Mucosa of stomach (tissue), 1 donor: ENCODE data around the gene PCED1B.

Experiments
- H3K27me3 ChIP-seq: one replicate; pipeline ENCODE4 v1.7.0; 2013; ENCODE audit warnings: mild to moderate bottlenecking, low read length; ENCODE audit not compliant: control insufficient read depth, insufficient read depth
- H3K36me3 ChIP-seq: one replicate; pipeline ENCODE4 v1.7.0; 2013; ENCODE audit warnings: low read length; ENCODE audit not compliant: control insufficient read depth, insufficient read depth
- H3K4me1 ChIP-seq: one replicate; pipeline ENCODE4 v1.7.0; 2013; ENCODE audit warnings: mild to moderate bottlenecking, low read length; ENCODE audit not compliant: control insufficient read depth, insufficient read depth
- H3K4me3 ChIP-seq: one replicate; pipeline ENCODE4 v1.7.0; 2013; ENCODE audit warnings: low read length
- H3K9ac ChIP-seq: one replicate; pipeline ENCODE4 v1.7.0; 2013; ENCODE audit warnings: mild to moderate bottlenecking, low read length, moderate library complexity
- H3K9me3 ChIP-seq: one replicate; pipeline ENCODE4 v1.7.0; 2013; ENCODE audit warnings: mild to moderate bottlenecking, low read length, moderate library complexity; ENCODE audit not compliant: control insufficient read depth
- donor health status: Pancreatic carcinoma.

Gene PCED1B

DNA sequence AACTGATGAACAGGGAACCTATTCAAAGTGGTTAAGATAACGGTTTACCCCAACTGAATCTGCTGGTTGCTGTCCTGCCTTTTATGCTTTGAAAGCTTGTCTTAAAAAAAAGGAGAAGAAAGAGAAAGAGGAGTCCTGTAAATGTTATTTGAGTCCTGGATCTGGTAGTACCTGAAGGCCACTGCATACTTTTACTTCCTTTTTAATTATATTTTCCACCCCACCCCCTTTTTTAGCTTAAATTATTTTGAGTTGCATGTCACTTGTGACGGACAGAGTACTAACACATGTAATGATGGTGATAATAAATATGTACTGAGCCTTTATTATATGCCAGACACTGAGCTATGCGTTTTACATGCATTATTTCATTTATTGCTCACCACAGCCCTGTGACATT is 2.9 kb downstream of the PCED1B start:
- H3K27me3 ChIP-seq = peaks cover 15% of the 10 kb centered on the region
- H3K9me3 ChIP-seq = no peaks in the 10 kb centered on the region
- peaks cover 15% of the 10 kb centered on the region for H3K4me1 ChIP-seq
- H3K9ac ChIP-seq = no peak overlapping the region
- no peaks in the 10 kb centered on the region for H3K36me3 ChIP-seq
- no peak overlapping the region for H3K4me3 ChIP-seq

DNA sequence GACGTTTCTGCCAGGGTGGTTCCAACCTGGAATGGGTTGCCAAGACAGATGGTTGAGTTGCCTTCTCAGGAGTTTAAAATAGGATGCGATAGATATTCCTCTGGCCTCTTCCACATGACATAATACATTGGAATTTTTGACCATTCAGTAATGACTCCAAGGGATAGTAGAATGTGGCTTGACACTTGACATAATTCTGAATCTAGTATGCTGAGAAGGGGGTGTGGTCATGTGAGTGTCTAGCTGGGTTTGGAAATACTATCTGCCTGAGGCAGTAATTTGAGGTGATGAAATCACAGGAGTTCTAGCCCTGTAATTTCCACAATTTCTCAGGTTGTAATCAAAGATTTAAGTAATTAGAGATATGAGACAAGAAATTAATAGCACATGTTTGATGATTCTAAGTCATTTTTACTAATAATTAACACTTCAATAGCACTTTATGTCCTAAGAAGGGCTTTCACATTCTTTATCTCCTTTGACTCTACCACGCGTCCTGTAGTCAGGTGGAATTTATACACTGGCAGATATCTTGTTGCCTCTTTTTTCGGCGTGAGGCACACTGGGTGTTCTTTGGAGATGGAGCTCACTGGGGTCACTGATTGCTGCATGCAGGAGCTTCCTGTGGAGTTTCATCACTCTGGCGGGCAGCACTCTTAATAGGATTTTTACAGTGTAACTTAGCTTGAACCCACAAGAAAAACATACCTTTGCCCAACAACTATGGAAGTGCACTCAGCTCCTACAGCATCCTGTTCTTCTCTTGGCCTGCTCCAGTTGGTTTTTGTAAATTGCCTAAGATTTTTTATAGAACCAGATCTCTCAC is 3.6 kb downstream of the PCED1B start:
- Histone ChIP-seq H3K36me3 (no peaks in the 10 kb centered on the region), H3K27me3 (peaks cover 14% of the 10 kb centered on the region), H3K9me3 (no peaks in the 10 kb centered on the region), H3K4me1 (peaks cover 18% of the 10 kb centered on the region), H3K4me3 (no peak overlapping the region), H3K9ac (no peak overlapping the region)

DNA sequence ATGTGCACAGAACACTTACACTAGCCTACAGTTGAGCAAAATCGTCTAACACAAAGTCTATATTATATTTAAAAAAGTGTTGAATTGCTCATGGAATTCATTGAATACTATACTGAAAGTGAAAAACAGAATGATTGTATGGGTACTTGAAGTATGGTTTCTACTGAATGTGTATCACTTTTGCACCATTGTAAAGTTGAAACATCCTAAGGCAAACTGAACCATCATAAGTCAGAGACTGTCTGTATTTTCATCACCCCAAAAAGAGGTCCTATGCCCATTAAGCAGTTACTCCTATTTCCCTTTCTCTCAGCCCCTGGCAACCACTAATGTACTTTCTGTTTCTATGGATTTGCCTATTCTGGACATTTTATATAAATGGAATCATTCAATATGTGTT is 4.8 kb downstream of the PCED1B start:
- Histone ChIP-seq H3K9ac (no peak overlapping the region), H3K36me3 (no peaks in the 10 kb centered on the region), H3K27me3 (peaks cover 3% of the 10 kb centered on the region), H3K9me3 (no peaks in the 10 kb centered on the region), H3K4me3 (no peak overlapping the region), H3K4me1 (peaks cover 12% of the 10 kb centered on the region)

DNA sequence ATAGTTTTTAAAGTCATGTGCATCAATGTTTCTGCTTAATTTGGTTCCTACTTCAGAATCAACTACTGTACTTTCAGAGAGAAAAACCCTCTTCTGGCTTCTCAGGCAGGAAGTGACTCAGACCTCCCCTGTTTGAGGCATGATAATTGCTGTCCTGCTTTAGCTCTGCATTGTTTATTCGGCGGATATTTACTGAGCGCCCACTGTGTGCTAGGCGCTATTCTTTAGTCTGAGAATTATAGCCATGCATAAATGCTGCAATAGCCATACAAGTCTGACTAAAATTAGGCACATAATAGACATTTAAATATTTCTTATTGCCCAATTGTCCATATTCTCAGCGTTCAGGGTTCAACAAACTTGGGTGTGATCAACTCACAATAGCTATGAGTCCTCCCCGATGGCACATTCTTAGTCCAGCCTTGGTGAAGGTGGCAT is 6.4 kb downstream of the PCED1B start:
- Histone ChIP-seq H3K9ac (no peak overlapping the region), H3K9me3 (no peaks in the 10 kb centered on the region), H3K4me1 (peaks cover 7% of the 10 kb centered on the region), H3K4me3 (no peak overlapping the region), H3K27me3 (no peaks in the 10 kb centered on the region), H3K36me3 (no peaks in the 10 kb centered on the region)

DNA sequence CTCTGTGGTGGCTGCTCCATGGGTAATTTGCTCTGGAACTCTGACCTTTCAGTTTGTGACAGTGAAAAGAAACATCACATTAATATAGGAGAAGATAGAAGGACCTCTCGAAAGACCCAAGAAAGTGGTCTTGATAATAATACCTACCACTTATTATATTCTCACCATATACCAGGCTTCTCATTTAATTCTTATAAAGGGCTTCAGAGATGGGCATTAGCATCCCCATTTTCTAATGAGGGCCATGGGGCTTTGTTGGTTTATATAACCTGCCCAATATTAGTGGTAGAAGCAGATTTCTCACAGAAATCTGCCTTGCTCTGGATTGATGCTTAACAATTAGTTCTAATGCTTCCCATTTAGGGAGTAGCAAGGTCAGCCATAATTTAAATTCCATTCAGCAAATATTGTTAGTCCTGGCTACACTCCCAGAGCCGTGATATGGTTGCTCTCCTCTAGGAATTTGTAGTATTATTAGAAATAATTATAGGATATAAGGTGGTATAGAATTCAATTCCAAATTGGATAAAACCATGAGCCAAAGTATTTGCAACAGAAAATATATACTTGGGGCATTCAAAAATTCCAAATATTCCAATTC is 7.8 kb downstream of the PCED1B start:
- no peak overlapping the region for H3K4me3 ChIP-seq
- peaks cover 5% of the 10 kb centered on the region for H3K4me1 ChIP-seq
- H3K9me3 ChIP-seq = no peaks in the 10 kb centered on the region
- H3K27me3 ChIP-seq = no peaks in the 10 kb centered on the region
- H3K36me3 ChIP-seq = no peaks in the 10 kb centered on the region
- H3K9ac ChIP-seq = no peak overlapping the region

DNA sequence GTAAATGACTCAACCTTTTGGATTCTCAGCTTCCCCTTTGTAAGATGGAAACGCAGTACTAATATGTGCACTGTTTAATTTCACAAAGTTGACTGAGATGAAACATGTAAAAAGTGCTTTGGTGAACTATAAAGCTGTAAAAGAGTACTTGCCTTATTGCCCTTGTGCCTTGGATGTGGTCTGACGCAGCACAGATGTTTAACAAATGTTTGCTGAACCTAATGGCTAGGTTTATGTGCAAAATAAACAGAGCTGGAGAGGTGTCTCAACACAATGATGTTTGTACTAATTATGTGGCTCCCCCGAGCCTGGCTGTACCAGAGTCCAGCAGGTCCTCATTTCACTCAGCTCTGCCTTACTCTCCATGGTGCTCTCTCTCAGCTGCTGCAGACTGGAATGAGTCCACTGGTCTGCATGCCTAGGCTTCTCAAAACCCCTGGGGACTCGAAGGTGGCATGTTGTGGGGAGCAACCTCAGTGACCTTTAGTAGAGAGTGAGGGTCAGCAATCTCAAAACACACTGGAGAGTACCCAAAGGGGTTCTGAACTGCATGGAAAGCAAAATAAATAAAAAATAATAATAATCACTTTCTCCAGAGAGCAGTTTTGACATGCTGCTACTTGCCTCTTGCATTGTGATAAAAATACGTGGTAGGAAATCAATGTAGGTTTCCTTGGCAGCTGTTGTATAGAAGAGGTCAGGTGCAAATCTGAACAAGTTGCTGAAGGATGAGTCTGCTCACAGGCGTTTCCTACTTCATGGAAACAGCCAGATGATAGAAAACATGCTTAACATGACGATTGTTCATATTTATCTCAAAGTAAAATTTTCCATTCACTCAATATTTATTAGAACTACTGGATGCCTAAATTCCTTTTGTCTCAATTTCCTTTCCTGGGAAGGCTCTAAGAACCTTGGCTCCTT is 8.9 kb downstream of the PCED1B start:
- Histone ChIP-seq H3K4me1 (peaks cover 5% of the 10 kb centered on the region), H3K36me3 (no peaks in the 10 kb centered on the region), H3K4me3 (no peak overlapping the region), H3K9ac (no peak overlapping the region), H3K9me3 (no peaks in the 10 kb centered on the region), H3K27me3 (no peaks in the 10 kb centered on the region)

DNA sequence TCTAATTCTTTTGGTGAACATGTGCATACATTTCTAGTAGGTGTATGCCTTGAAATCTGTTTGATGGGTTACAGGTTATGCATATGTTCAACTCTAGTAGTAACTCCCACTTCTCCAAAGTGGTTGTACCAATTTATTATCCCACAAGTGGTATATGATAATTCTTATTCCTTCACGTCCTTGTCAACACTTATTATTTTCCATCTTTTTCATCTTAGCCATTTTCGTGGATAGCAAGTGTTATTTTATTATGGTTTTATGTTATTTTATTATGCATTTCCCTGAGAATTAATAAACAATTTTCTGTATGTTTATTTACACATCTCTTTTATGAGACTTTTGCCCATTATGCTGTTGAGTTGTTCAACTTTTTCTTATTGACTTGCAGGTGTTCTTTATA is 11.6 kb downstream of the PCED1B start:
- Histone ChIP-seq H3K27me3 (no peaks in the 10 kb centered on the region), H3K9me3 (no peaks in the 10 kb centered on the region), H3K9ac (no peak overlapping the region), H3K4me3 (no peak overlapping the region), H3K4me1 (peaks cover 5% of the 10 kb centered on the region), H3K36me3 (no peaks in the 10 kb centered on the region)

DNA sequence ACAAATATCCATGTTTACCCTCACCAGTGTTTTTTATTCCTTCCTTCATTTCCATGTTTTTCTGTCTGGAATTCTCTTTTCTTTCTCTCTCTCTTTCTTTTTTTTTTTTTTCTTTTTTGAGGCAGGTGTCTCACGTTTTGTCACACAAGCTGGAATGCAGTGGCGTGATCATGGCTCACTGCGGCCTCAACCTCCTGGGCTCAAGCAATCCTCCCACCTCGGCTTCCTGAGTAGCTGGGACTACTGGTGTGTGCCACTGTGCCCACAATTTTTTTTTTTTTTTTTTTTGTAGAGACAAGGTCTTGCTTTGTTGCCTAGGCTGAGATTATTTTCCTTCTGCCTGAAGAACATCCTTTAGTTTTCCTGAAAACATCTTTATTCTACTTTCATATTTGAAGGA is 15.4 kb downstream of the PCED1B start:
- Histone ChIP-seq H3K27me3 (no peaks in the 10 kb centered on the region), H3K4me1 (peaks cover 8% of the 10 kb centered on the region), H3K4me3 (no peak overlapping the region), H3K9me3 (no peaks in the 10 kb centered on the region), H3K9ac (no peak overlapping the region), H3K36me3 (no peaks in the 10 kb centered on the region)

DNA sequence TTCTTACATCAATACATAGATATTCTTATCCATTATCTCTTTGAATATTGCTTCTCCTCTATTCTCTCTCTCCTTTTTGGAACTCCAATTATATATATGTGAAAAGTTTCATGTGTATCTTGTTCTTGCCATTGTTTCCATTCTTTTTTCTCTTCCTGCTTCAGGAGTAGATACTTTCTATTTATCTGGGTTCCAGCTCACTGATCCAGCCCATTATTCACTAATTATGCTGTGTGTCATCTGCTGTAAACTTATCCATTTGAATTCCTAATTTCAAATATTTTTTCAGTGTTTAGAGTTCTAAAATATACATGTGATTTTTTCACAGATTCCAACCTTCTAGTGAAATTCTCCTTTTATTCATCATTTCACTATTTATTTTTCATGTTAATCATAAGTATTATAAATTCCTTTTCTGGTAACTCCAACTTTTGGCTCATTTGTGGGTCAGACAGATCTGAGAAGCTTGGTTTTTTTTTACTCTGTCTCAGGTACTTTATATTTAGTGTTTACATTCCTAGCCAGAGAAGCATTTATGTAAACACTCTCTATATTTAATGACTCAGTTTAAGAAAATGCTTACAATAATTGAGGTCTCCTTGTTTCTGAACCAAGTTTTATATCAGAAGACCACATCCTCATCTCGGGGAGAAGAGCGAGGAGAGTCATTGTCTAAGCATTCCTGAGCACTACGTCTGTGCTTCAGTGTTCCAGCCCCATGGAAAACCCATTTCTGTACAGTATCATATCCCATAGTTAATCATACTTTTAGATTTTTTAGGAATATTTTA is 16.2 kb downstream of the PCED1B start:
- Histone ChIP-seq H3K9me3 (no peaks in the 10 kb centered on the region), H3K4me3 (no peak overlapping the region), H3K27me3 (no peaks in the 10 kb centered on the region), H3K4me1 (peaks cover 8% of the 10 kb centered on the region), H3K36me3 (no peaks in the 10 kb centered on the region), H3K9ac (no peak overlapping the region)

DNA sequence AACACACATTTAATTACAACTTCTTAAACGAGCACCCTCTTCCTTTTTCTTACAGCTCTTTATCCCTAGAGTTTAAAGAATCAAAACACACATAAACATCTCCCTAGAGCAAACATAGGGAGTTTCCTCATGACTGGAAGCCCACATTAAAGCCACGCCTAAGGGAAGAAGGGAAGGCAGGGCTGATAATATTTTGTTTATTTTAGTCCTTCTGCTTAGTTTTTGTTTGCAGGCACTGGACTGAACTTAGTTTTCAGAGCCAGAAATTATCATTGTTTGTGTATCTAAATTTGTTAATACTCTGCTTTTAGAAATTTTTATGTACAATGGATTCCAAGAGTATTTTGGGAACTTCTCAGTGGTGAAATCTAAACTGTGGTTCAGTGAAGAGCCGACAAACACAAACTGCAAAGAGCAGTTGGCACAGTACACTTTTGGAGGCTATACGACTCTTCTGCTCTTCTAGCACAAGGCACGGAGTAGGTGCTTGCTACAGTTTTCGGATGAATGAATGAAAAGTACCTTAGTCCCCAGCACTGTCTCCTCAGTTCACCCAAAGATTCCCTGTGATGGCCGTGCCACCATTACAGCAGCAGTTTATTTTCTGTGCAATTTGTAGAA is 18.0 kb downstream of the PCED1B start:
- H3K4me1 ChIP-seq = peaks cover 8% of the 10 kb centered on the region
- H3K9ac ChIP-seq = no peak overlapping the region

DNA sequence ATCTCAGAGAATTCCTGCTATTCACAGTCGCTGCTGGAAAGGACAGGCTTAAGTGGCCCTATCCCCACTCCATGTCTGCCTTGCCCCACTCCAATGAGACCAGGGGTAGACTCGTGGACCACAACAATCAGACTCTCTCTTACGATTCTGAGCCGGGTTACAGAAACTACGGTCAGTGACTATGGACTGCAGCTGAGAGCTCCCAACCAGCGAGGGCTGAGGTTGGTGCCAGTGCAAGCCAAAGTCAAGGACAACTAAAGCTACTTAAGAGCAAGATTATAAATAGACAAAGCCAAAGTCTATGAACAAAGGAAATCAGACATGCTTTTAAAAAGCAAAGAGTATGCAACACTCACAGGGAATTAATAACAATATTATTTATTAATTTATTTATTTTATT is 18.7 kb downstream of the PCED1B start:
- H3K36me3 ChIP-seq = no peaks in the 10 kb centered on the region
- peaks cover 8% of the 10 kb centered on the region for H3K4me1 ChIP-seq
- no peak overlapping the region for H3K9ac ChIP-seq
- no peaks in the 10 kb centered on the region for H3K9me3 ChIP-seq
- no peak overlapping the region for H3K4me3 ChIP-seq
- H3K27me3 ChIP-seq = no peaks in the 10 kb centered on the region

More for the DNA sequence above, 18.0 kb downstream of the PCED1B start:
- Histone ChIP-seq H3K4me3 (no peak overlapping the region), H3K9me3 (no peaks in the 10 kb centered on the region), H3K27me3 (no peaks in the 10 kb centered on the region), H3K36me3 (no peaks in the 10 kb centered on the region)
